ENCODE results near the gene YAP1.

YAP1 gene

GRCh38 chr11:102115557-102115956 is 5.3 kb downstream of the YAP1 start:
- POLR2A ChIA-PET (ENCODE audit: low non-redundant PET), result no interaction called here
- no peak overlapping the region for H3K27ac ChIP-seq
- TF ChIP-seq CTCF (conservative IDR thresholded peaks at IDR 0.05; ENCODE audit: low read depth), result no peak
- no peak for DNase-seq (ENCODE audit: low spot score)
- CTCF ChIA-PET, result interaction anchor here (0.7 kb wide), 1 partner anchor 490 kb away, joined by 4 read pairs; no protein-coding TSS in a partner anchor

GRCh38 chr11:102116453-102117205 is 6.4 kb downstream of the YAP1 start:
- H3K27ac ChIP-seq, result no peak overlapping the region
- ChIA-PET CTCF (no interaction called here), POLR2A (ENCODE audit: low non-redundant PET) (no interaction called here)
- no peak for DNase-seq (ENCODE audit: low spot score)
- no peak for TF ChIP-seq CTCF (conservative IDR thresholded peaks at IDR 0.05; ENCODE audit: low read depth)

- H3K27ac ChIP-seq, result no peak overlapping the region
- no peak for DNase-seq (ENCODE audit: low spot score)
- ChIA-PET POLR2A (ENCODE audit: low non-redundant PET) (interaction anchor here (0.5 kb wide), 1 partner anchor 105 kb away, joined by 3 read pairs; no protein-coding TSS in a partner anchor), CTCF (no interaction called here)
- no peak for TF ChIP-seq CTCF (conservative IDR thresholded peaks at IDR 0.05; ENCODE audit: low read depth)
Observed at GRCh38 chr11:102117472-102118113, 7.3 kb downstream of the YAP1 start.

- no peak for DNase-seq (ENCODE audit: low spot score)
- ChIA-PET CTCF (no interaction called here), POLR2A (ENCODE audit: low non-redundant PET) (no interaction called here)
- no peak for TF ChIP-seq CTCF (conservative IDR thresholded peaks at IDR 0.05; ENCODE audit: low read depth)
- no peak overlapping the region for H3K27ac ChIP-seq
Observed at GRCh38 chr11:102118937-102119336, 8.7 kb downstream of the YAP1 start.

- H3K27ac ChIP-seq, result no peak overlapping the region
- POLR2A ChIA-PET (ENCODE audit: low non-redundant PET), result no interaction called here
- CTCF ChIA-PET, result no interaction called here
- TF ChIP-seq CTCF (conservative IDR thresholded peaks at IDR 0.05; ENCODE audit: low read depth), result no peak
- DNase-seq (ENCODE audit: low spot score), result no peak
Observed at GRCh38 chr11:102119997-102120396, 9.8 kb downstream of the YAP1 start.

- no peak for TF ChIP-seq CTCF (conservative IDR thresholded peaks at IDR 0.05; ENCODE audit: low read depth)
- H3K27ac ChIP-seq, result no peak overlapping the region
- DNase-seq (ENCODE audit: low spot score), result no peak
- ChIA-PET CTCF (no interaction called here), POLR2A (ENCODE audit: low non-redundant PET) (no interaction called here)
Observed at GRCh38 chr11:102120437-102120973, 10.3 kb downstream of the YAP1 start.
